Duodenal mucosa (tissue), 2 donors: ENCODE measurements around the gene PHF20.

Experiments used
- H3K27ac ChIP-seq: one replicate; pipeline ENCODE4 v1.7.0; 2013; ENCODE audit warnings: low read depth, low read length
- H3K27me3 ChIP-seq, 2 donors: one replicate each; pipeline ENCODE4 v1.7.0; 2013; ENCODE audit warnings: low read length in 2 of 2, control low read depth in 1 of 2; ENCODE audit not compliant: insufficient read depth in 2 of 2, control insufficient read depth in 1 of 2
- H3K36me3 ChIP-seq, 2 donors: one replicate each; pipeline ENCODE4 v1.7.0; 2013; ENCODE audit warnings: low read length in 2 of 2, control low read depth in 1 of 2; ENCODE audit not compliant: insufficient read depth in 2 of 2, control insufficient read depth in 1 of 2
- H3K4me1 ChIP-seq, 2 donors: one replicate each; pipeline ENCODE4 v1.7.0; 2013; ENCODE audit warnings: low read length in 2 of 2, control low read depth in 1 of 2; ENCODE audit not compliant: insufficient read depth in 2 of 2, control insufficient read depth in 1 of 2
- H3K4me3 ChIP-seq, 2 donors: one replicate each; pipeline ENCODE4 v1.7.0; 2013; ENCODE audit warnings: low read length in 2 of 2, low read depth in 1 of 2
- H3K9ac ChIP-seq, 2 donors: one replicate each; pipeline ENCODE4 v1.7.0; 2013; ENCODE audit warnings: low read length in 2 of 2, low read depth in 1 of 2
- H3K9me3 ChIP-seq, 2 donors: one replicate each; pipeline ENCODE4 v1.7.0; 2013; ENCODE audit warnings: low read length in 2 of 2, control low read depth in 1 of 2; ENCODE audit not compliant: control insufficient read depth in 1 of 2

PHF20 gene

GRCh38 chr20:35821807-35822242 is 50.0 kb downstream of the PHF20 start:
- Histone ChIP-seq H3K9me3 (no peaks in the 10 kb centered on the region), H3K27me3 (no peaks in the 10 kb centered on the region), H3K9ac (no peak overlapping the region), H3K36me3 (no peaks in the 10 kb centered on the region), H3K4me1 (peaks cover 0 to 7% of the 10 kb centered on the region in 2 donors), H3K4me3 (no peak overlapping the region), H3K27ac (no peak overlapping the region)

GRCh38 chr20:35823147-35823546 is 51.3 kb downstream of the PHF20 start:
- H3K9ac ChIP-seq = no peak overlapping the region
- no peak overlapping the region for H3K4me3 ChIP-seq
- no peaks in the 10 kb centered on the region for H3K9me3 ChIP-seq
- H3K27me3 ChIP-seq = no peaks in the 10 kb centered on the region
- no peaks in the 10 kb centered on the region for H3K36me3 ChIP-seq
- H3K27ac ChIP-seq = no peak overlapping the region
- H3K4me1 ChIP-seq = peaks cover 0 to 7% of the 10 kb centered on the region in 2 donors

DNA sequence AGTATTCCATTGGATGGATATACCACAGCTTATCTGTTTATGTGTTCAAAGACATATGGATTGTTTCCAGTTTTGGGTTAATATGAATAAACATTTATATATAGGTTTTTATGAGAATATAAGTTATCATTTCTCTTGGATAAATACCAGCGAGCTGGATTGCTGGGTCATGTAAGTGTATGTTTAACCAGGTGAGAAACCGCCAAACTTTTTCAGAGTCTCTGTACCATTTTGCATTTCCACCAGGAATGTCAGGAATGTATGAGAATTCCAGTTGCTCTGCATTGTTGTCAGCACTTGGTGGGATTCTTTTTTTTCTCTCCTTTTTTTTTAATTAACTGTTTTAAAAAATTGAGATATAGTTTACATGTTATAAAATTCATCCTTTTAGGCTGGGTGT is 52.1 kb downstream of the PHF20 start:
- no peaks in the 10 kb centered on the region for H3K36me3 ChIP-seq
- no peak overlapping the region for H3K4me3 ChIP-seq
- no peak overlapping the region for H3K27ac ChIP-seq
- peaks cover 0 to 7% of the 10 kb centered on the region in 2 donors for H3K4me1 ChIP-seq
- H3K27me3 ChIP-seq = no peaks in the 10 kb centered on the region
- no peaks in the 10 kb centered on the region for H3K9me3 ChIP-seq
- no peak overlapping the region for H3K9ac ChIP-seq

- no peak overlapping the region for H3K4me3 ChIP-seq
- H3K27ac ChIP-seq = no peak overlapping the region
- no peaks in the 10 kb centered on the region for H3K36me3 ChIP-seq
- H3K9me3 ChIP-seq = no peaks in the 10 kb centered on the region
- H3K4me1 ChIP-seq = no peaks in the 10 kb centered on the region
- H3K27me3 ChIP-seq = no peaks in the 10 kb centered on the region
- H3K9ac ChIP-seq = no peak overlapping the region
These were observed 54.7 kb downstream of the PHF20 start for GRCh38 chr20:35826397-35826998.

DNA sequence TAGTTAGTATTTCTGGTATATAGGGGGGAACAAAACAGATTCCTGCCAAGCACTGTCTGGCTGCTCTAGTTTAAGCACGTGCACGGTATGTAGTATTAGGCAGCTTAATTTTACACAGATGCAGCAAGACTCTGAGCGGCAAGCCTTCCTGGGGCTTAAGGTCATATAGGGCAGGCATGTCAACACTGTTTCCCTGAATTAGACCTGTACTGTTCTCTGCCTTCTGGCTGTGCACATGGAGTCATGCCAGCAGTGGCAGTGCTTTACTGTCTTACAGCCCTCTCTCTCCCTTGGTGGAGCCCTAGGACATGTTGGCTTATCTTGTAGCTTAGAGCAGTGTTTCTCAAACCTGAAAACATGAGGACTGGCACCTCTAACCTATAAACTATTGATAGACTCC is 56.6 kb downstream of the PHF20 start:
- Histone ChIP-seq H3K4me1 (no peaks in the 10 kb centered on the region), H3K27me3 (no peaks in the 10 kb centered on the region), H3K36me3 (no peaks in the 10 kb centered on the region), H3K4me3 (no peak overlapping the region), H3K27ac (no peak overlapping the region), H3K9me3 (no peaks in the 10 kb centered on the region), H3K9ac (no peak overlapping the region)

DNA sequence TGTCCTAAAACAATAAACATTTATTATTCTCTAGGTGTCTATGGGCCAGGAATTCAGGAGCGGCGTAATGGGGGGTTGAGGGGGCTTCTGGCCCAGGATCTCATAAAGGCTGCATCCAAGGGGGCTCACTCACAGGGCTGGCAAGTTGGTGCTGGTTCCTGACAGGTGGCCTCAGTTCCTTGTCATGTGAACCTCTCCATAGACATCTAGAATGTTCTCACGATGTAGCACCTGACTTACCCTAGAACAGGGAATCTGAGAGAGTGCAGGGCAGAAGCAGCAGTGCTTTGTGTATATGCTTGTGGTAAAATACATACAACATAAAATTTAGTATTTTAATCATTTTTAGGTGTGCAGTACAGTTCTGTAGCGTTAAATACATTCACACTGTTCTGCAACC is 57.1 kb downstream of the PHF20 start:
- Histone ChIP-seq H3K27ac (no peak overlapping the region), H3K4me3 (no peak overlapping the region), H3K36me3 (no peaks in the 10 kb centered on the region), H3K4me1 (no peaks in the 10 kb centered on the region), H3K9me3 (no peaks in the 10 kb centered on the region), H3K9ac (no peak overlapping the region), H3K27me3 (no peaks in the 10 kb centered on the region)

- H3K9ac ChIP-seq = no peak overlapping the region
- no peaks in the 10 kb centered on the region for H3K9me3 ChIP-seq
- H3K36me3 ChIP-seq = no peaks in the 10 kb centered on the region
- H3K27ac ChIP-seq = no peak overlapping the region
- H3K27me3 ChIP-seq = no peaks in the 10 kb centered on the region
- H3K4me1 ChIP-seq = no peaks in the 10 kb centered on the region
- H3K4me3 ChIP-seq = no peak overlapping the region
These were observed 58.4 kb downstream of the PHF20 start for GRCh38 chr20:35830264-35830663.

DNA sequence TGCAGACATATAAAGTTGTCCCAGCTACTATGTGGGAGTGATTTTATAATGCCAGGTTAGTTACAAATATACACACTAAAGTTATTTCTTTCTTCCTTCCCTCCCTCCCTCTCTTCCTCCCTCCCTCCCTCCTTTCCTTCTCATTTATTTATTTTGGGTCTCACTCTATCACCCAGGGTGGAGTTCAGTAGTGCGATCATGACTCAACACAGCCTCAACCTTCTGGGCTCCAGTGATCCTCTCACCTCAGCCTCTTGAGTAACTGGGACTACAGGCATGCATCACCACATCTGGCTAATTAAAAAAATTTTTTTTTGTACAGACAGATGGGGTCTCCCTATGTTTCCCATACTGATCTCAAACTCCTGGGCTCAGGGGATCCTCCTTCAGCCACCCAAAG is 59.2 kb downstream of the PHF20 start:
- no peak overlapping the region for H3K9ac ChIP-seq
- H3K4me3 ChIP-seq = no peak overlapping the region

GRCh38 chr20:35831971-35832370 is 60.2 kb downstream of the PHF20 start:
- Histone ChIP-seq H3K9me3 (no peaks in the 10 kb centered on the region), H3K36me3 (no peaks in the 10 kb centered on the region), H3K4me1 (no peaks in the 10 kb centered on the region), H3K4me3 (no peak overlapping the region), H3K27ac (no peak overlapping the region), H3K9ac (no peak overlapping the region), H3K27me3 (no peaks in the 10 kb centered on the region)

More for the DNA sequence above, 59.2 kb downstream of the PHF20 start:
- Histone ChIP-seq H3K27ac (no peak overlapping the region), H3K4me1 (no peaks in the 10 kb centered on the region), H3K36me3 (no peaks in the 10 kb centered on the region), H3K9me3 (no peaks in the 10 kb centered on the region), H3K27me3 (no peaks in the 10 kb centered on the region)

GRCh38 chr20:35833241-35833640 is 61.4 kb downstream of the PHF20 start:
- H3K9ac ChIP-seq = no peak overlapping the region
- no peaks in the 10 kb centered on the region for H3K36me3 ChIP-seq
- H3K4me3 ChIP-seq = no peak overlapping the region
- no peak overlapping the region for H3K27ac ChIP-seq
- no peaks in the 10 kb centered on the region for H3K9me3 ChIP-seq
- no peaks in the 10 kb centered on the region for H3K27me3 ChIP-seq
- H3K4me1 ChIP-seq = no peaks in the 10 kb centered on the region
